LNCaP clone FGC (cell line): ENCODE data around the gene TANC1.

Source experiments
- DNase-seq: peaks from one replicate; pipeline ENCODE4 v3.0.0-alpha.2; 2011; ENCODE audit warnings: low read depth
- H3K4me3 ChIP-seq: 2 replicates; pipeline ENCODE4 v1.5.1; 2011; ENCODE audit warnings: mild to moderate bottlenecking, low read depth, low read length, control low read depth
- CTCF ChIP-seq: IDR thresholded peaks from 2 replicates; pipeline ENCODE4 v1.5.1; 2012; ENCODE audit warnings: mild to moderate bottlenecking; ENCODE audit not compliant: control insufficient read depth, insufficient read depth; ENCODE audit errors: extremely low read depth

TANC1 gene

GRCh38 chr2:159153063-159153462, 184.6 kb downstream of the TANC1 start:
- no peak for DNase-seq
- H3K4me3 ChIP-seq: no peak overlapping the region
- no peak for TF ChIP-seq CTCF

GRCh38 chr2:159153463-159153862, 185.0 kb downstream of the TANC1 start:
- DNase-seq: no peak
- no peak overlapping the region for H3K4me3 ChIP-seq
- TF ChIP-seq CTCF: no peak

GRCh38 chr2:159153951-159154350, 185.5 kb downstream of the TANC1 start:
- H3K4me3 ChIP-seq: no peak overlapping the region
- TF ChIP-seq CTCF: no peak
- no peak for DNase-seq

GRCh38 chr2:159154366-159154765, 185.9 kb downstream of the TANC1 start:
- no peak overlapping the region for H3K4me3 ChIP-seq
- TF ChIP-seq CTCF: no peak

GRCh38 chr2:159155320-159155719, 186.9 kb downstream of the TANC1 start:
- DNase-seq: no peak
- H3K4me3 ChIP-seq: no peak overlapping the region
- TF ChIP-seq CTCF: no peak

More at GRCh38 chr2:159154366-159154765, 185.9 kb downstream of the TANC1 start:
- no peak for DNase-seq

GRCh38 chr2:159155791-159156190, 187.4 kb downstream of the TANC1 start:
- no peak for DNase-seq
- TF ChIP-seq CTCF: no peak
- no peak overlapping the region for H3K4me3 ChIP-seq

GRCh38 chr2:159156834-159157233, 188.4 kb downstream of the TANC1 start:
- no peak for DNase-seq
- no peak for TF ChIP-seq CTCF
- no peak overlapping the region for H3K4me3 ChIP-seq
